ENCODE data around the gene SOS2. TPM values are rescaled to one million over a fixed set of nuclear protein-coding genes. Genes with fewer than 3 reads are reported as not detected.

SOS2 gene
- total RNA-seq, 4 donors from 2014 or later = 40.1 to 59.8 (median 46.7) TPM

- Histone ChIP-seq H3K4me1 (no peaks in the 10 kb centered on the region), H3K9me3 (no peaks in the 10 kb centered on the region), H3K27me3 (no peaks in the 10 kb centered on the region), H3K27ac (replicated peaks in 1 of 4) (no peak overlapping the region), H3K36me3 (peaks cover 0 to 10% (median 0%) of the 10 kb centered on the region in 4 donors), H3K4me3 (no peak overlapping the region)
- 97% methylated on average over 1 of the region's 1 CpG for WGBS
- no peak for TF ChIP-seq POLR2AphosphoS5 (IDR thresholded peaks at IDR 0.05)
- TF ChIP-seq EP300 (IDR thresholded peaks at IDR 0.05) = no peak
- TF ChIP-seq CTCF (IDR thresholded peaks at IDR 0.05) = no peak
- TF ChIP-seq POLR2A (IDR thresholded peaks at IDR 0.05; ENCODE audit: low read depth) = no peak
- intact Hi-C loops (cut with DNase I) = no loop called here
- no peak for DNase-seq (ENCODE audit: extremely low spot score)
Measured at GRCh38 chr14:50242096-50242495, 10.7 kb upstream of the SOS2 start.

DNA sequence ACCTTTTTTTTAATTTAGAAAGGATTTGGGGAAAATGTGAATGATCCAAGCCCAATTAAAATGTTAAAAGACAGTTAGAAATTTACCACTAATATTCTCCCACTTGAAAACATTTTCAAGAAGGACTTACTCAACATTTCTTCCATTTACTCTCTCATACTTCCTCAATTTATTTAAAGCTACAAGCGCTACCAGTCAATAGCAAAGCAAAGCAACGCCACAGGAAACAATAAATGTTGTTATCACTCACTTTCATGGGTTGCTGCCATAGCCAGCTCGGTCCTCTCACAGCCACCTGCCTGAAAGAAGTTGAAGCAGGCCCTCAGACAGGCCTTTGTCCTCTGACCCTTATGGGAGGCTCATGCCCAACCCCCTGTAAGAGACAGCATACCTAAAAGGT lies 6.0 kb upstream of the SOS2 start:
- no peak for DNase-seq (ENCODE audit: extremely low spot score)
- WGBS = 38% methylated on average over 3 of the region's 3 CpGs
- no peaks in the 10 kb centered on the region for H3K36me3 ChIP-seq
- TF ChIP-seq EP300 (IDR thresholded peaks at IDR 0.05) = no peak
- TF ChIP-seq POLR2AphosphoS5 (IDR thresholded peaks at IDR 0.05) = no peak
- TF ChIP-seq CTCF (IDR thresholded peaks at IDR 0.05) = no peak
- TF ChIP-seq POLR2A (IDR thresholded peaks at IDR 0.05; ENCODE audit: low read depth) = no peak
- intact Hi-C loops (cut with DNase I) = no loop called here
- H3K27ac ChIP-seq (replicated peaks in 1 of 4) = no peak overlapping the region
- no peak overlapping the region for H3K4me3 ChIP-seq
- peaks cover 0 to 13% (median 12%) of the 10 kb centered on the region in 4 donors for H3K4me1 ChIP-seq
- no peaks in the 10 kb centered on the region for H3K9me3 ChIP-seq
- no peaks in the 10 kb centered on the region for H3K27me3 ChIP-seq

- no peaks in the 10 kb centered on the region for H3K9me3 ChIP-seq
- H3K36me3 ChIP-seq = no peaks in the 10 kb centered on the region
- no peaks in the 10 kb centered on the region for H3K27me3 ChIP-seq
- H3K4me1 ChIP-seq = peaks cover 14 to 34% (median 33%) of the 10 kb centered on the region in 4 donors
- no peak for DNase-seq (ENCODE audit: extremely low spot score)
- no peak for TF ChIP-seq POLR2A (IDR thresholded peaks at IDR 0.05; ENCODE audit: low read depth)
- no peak for TF ChIP-seq EP300 (IDR thresholded peaks at IDR 0.05)
- TF ChIP-seq CTCF (IDR thresholded peaks at IDR 0.05) = no peak
- TF ChIP-seq POLR2AphosphoS5 (IDR thresholded peaks at IDR 0.05) = no peak
- no peak overlapping the region for H3K27ac ChIP-seq (replicated peaks in 1 of 4)
- no peak overlapping the region for H3K4me3 ChIP-seq
- intact Hi-C loops (cut with DNase I) = no loop called here
- WGBS = 94% methylated on average over 4 of the region's 4 CpGs
Measured at GRCh38 chr14:50233951-50234250, 2.5 kb upstream of the SOS2 start.

GRCh38 chr14:50233166-50233950 lies 2.0 kb upstream of the SOS2 start:
- Histone ChIP-seq H3K4me3 (no peak overlapping the region), H3K9me3 (no peaks in the 10 kb centered on the region), H3K36me3 (no peaks in the 10 kb centered on the region), H3K4me1 (peaks cover 17 to 39% (median 38%) of the 10 kb centered on the region in 4 donors), H3K27me3 (no peaks in the 10 kb centered on the region), H3K27ac (replicated peaks in 1 of 4) (peak overlapping the region in 3 of 4 donors; percentile 96 to 98 (median 97))
- intact Hi-C loops (cut with DNase I) = no loop called here
- TF ChIP-seq POLR2A (IDR thresholded peaks at IDR 0.05; ENCODE audit: low read depth) (no peak), CTCF (IDR thresholded peaks at IDR 0.05) (no peak), EP300 (IDR thresholded peaks at IDR 0.05) (no peak), POLR2AphosphoS5 (IDR thresholded peaks at IDR 0.05) (no peak)
- WGBS = 78% methylated on average over 14 of the region's 14 CpGs
- no peak for DNase-seq (ENCODE audit: extremely low spot score)

DNA sequence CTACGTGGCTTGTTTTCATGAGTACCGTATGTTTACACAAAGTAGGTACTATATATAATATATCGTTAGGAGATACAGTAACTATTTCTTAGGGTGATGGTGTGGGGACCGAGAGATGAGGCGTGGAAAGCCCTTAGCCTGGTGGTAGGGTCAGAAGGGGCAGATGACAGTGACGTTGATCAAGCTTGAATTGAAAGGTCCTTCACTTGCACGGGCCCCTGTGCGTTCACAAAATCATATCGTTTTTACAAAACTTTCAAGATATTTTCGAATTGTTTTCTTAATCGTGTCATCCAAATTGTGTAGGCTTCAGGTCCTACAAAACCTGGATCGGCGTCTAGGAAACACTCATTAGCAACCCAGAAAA lies 881 bp upstream of the SOS2 start:
- Histone ChIP-seq H3K4me1 (peaks cover 21 to 49% (median 48%) of the 10 kb centered on the region in 4 donors), H3K27ac (replicated peaks in 1 of 4) (peak overlapping the region; percentile 94 to 98 (median 96)), H3K4me3 (peak overlapping the region; percentile 70 to 83 (median 76)), H3K27me3 (no peaks in the 10 kb centered on the region), H3K36me3 (no peaks in the 10 kb centered on the region), H3K9me3 (no peaks in the 10 kb centered on the region)
- DNase-seq (ENCODE audit: extremely low spot score) = no peak
- 45% methylated on average over 13 of the region's 13 CpGs for WGBS
- intact Hi-C loops (cut with DNase I) = no loop called here
- no peak for TF ChIP-seq POLR2A (IDR thresholded peaks at IDR 0.05; ENCODE audit: low read depth)
- no peak for TF ChIP-seq CTCF (IDR thresholded peaks at IDR 0.05)

Measured in esophagus muscularis mucosa (tissue), 4 donors.